Measurements from ENCODE around the gene SDHC. TPM values are rescaled to one million over a fixed set of nuclear protein-coding genes. Genes with fewer than 3 reads are reported as not detected.

The SDHC gene
- polyA plus RNA-seq, 4 donors, result 265 to 291 (median 279) TPM

Other genes starting within 250 kb of the SDHC start
- 1 to 10 TPM; 1.8 to 2.3 (median 2.0) TPM for gene ARHGAP30, start 244.5 kb upstream of the SDHC start, polyA plus RNA-seq (ENCODE audit: insufficient read length in 4 of 4)
- gene NECTIN4, start 224.8 kb upstream of the SDHC start, polyA plus RNA-seq (ENCODE audit: insufficient read length in 4 of 4), result 1 to 10 TPM; 1.9 to 4.9 (median 3.4) TPM
- gene KLHDC9, start 216.0 kb upstream of the SDHC start, polyA plus RNA-seq (ENCODE audit: insufficient read length in 4 of 4), result 10 to 100 TPM; 15.9 to 19.9 (median 18.3) TPM
- gene PFDN2, start 196.3 kb upstream of the SDHC start, polyA plus RNA-seq (ENCODE audit: insufficient read length in 4 of 4), result 10 to 100 TPM; 64.7 to 90.0 (median 71.0) TPM
- 10 to 100 TPM; 47.8 to 55.3 (median 52.1) TPM for gene NIT1, start 196.3 kb upstream of the SDHC start, polyA plus RNA-seq (ENCODE audit: insufficient read length in 4 of 4)
- 10 to 100 TPM; 47.2 to 59.6 (median 50.8) TPM for gene DEDD, start 181.7 kb upstream of the SDHC start, polyA plus RNA-seq (ENCODE audit: insufficient read length in 4 of 4)
- 100 to 1,000 TPM; 147 to 165 (median 159) TPM for gene UFC1, start 160.4 kb upstream of the SDHC start, polyA plus RNA-seq (ENCODE audit: insufficient read length in 4 of 4)
- gene USP21, start 154.9 kb upstream of the SDHC start, polyA plus RNA-seq (ENCODE audit: insufficient read length in 4 of 4), result 10 to 100 TPM; 45.7 to 51.3 (median 51.0) TPM
- 10 to 100 TPM; 36.3 to 44.0 (median 37.4) TPM for gene PPOX, start 148.0 kb upstream of the SDHC start, polyA plus RNA-seq (ENCODE audit: insufficient read length in 4 of 4)
- 10 to 100 TPM; 43.6 to 46.2 (median 44.9) TPM for gene B4GALT3, start 136.9 kb upstream of the SDHC start, polyA plus RNA-seq (ENCODE audit: insufficient read length in 4 of 4)
- gene ADAMTS4, start 115.3 kb upstream of the SDHC start, polyA plus RNA-seq (ENCODE audit: insufficient read length in 4 of 4), result 1 to 10 TPM in 2 of 4 donors, under 1 TPM in 2; 0.66 to 1.4 (median 1.0) TPM
- 100 to 1,000 TPM; 174 to 198 (median 193) TPM for gene NDUFS2, start 112.0 kb upstream of the SDHC start, polyA plus RNA-seq (ENCODE audit: insufficient read length in 4 of 4)
- 10 to 100 TPM; 12.0 to 16.1 (median 15.4) TPM for gene FCER1G, start 99.1 kb upstream of the SDHC start, polyA plus RNA-seq (ENCODE audit: insufficient read length in 4 of 4)
- 1 to 10 TPM in 1 of 4 donors, under 1 TPM in 2, not detected in 1; 0.13 to 6.0 (median 0.47) TPM for gene APOA2, start 90.8 kb upstream of the SDHC start, polyA plus RNA-seq (ENCODE audit: insufficient read length in 4 of 4)
- 10 to 100 TPM; 14.5 to 15.5 (median 14.9) TPM for gene TOMM40L, start 88.3 kb upstream of the SDHC start, polyA plus RNA-seq (ENCODE audit: insufficient read length in 4 of 4)
- 1 to 10 TPM; 2.0 to 4.3 (median 3.8) TPM for gene NR1I3, start 76.2 kb upstream of the SDHC start, polyA plus RNA-seq (ENCODE audit: insufficient read length in 4 of 4)
- 1 to 10 TPM in 2 of 4 donors, under 1 TPM in 2; 0.91 to 1.6 (median 0.98) TPM for gene PCP4L1, start 55.6 kb upstream of the SDHC start, polyA plus RNA-seq (ENCODE audit: insufficient read length in 4 of 4)
- 10 to 100 TPM in 1 of 4 donors, 1 to 10 TPM in 3; 4.2 to 12.5 (median 4.6) TPM for gene MPZ, start 4.4 kb upstream of the SDHC start, polyA plus RNA-seq (ENCODE audit: insufficient read length in 4 of 4)
- gene CFAP126, start 53.5 kb downstream of the SDHC start, polyA plus RNA-seq (ENCODE audit: insufficient read length in 4 of 4), result 10 to 100 TPM; 11.8 to 16.8 (median 13.9) TPM
- 1 to 10 TPM; 5.0 to 8.3 (median 5.3) TPM for gene FCGR2A, start 191.1 kb downstream of the SDHC start, polyA plus RNA-seq (ENCODE audit: insufficient read length in 4 of 4)
- under 1 TPM; 0.34 to 0.49 (median 0.44) TPM for gene HSPA6, start 210.2 kb downstream of the SDHC start, polyA plus RNA-seq (ENCODE audit: insufficient read length in 4 of 4)
- gene FCGR3A, start 235.4 kb downstream of the SDHC start, polyA plus RNA-seq (ENCODE audit: insufficient read length in 4 of 4), result 1 to 10 TPM; 1.2 to 2.4 (median 1.5) TPM